ENCODE data around the gene WIF1.

WIF1 gene

GRCh38 chr12:65019696-65020234, 101.3 kb downstream of the WIF1 start:
- peak; percentile 20 to 77 for DNase-seq

DNA sequence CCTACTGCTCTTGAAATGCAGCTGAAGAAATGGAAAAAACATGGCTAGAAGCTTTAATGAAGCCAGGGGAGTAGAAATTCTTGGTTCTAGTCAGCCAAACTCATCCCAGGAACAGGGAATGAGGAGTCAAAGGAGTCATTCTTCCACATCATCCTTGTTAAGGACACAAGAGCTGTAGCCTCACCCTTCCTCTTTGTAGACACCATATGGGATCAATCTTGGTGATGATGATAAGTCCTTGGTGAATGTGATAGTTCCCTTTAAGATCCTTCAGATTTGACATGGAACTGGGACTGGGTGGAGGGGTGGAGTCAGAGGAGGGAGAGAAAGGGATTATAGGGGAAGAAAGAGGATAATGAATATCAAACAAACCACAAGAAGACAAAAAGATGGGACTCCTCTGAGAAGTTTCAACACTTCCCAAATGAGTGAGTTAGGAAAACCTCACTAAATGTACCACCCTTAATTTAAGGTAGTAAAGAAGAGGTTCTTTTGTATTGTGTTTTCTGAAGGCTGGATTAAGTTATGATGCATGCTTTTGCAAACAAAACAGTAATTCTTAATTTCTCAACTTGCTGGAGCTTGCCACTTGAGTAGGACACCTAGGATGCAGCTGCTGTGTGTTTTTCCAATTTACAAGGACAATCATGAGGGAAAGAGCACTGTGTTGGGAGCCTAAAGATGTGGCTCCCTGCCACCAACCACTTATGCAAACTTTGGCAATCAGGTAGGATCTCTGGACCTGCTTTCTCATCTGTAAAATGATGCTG, 104.0 kb downstream of the WIF1 start:
- DNase-seq, result no peak

GRCh38 chr12:65015850-65016249, 105.3 kb downstream of the WIF1 start:
- no peak for DNase-seq

DNA sequence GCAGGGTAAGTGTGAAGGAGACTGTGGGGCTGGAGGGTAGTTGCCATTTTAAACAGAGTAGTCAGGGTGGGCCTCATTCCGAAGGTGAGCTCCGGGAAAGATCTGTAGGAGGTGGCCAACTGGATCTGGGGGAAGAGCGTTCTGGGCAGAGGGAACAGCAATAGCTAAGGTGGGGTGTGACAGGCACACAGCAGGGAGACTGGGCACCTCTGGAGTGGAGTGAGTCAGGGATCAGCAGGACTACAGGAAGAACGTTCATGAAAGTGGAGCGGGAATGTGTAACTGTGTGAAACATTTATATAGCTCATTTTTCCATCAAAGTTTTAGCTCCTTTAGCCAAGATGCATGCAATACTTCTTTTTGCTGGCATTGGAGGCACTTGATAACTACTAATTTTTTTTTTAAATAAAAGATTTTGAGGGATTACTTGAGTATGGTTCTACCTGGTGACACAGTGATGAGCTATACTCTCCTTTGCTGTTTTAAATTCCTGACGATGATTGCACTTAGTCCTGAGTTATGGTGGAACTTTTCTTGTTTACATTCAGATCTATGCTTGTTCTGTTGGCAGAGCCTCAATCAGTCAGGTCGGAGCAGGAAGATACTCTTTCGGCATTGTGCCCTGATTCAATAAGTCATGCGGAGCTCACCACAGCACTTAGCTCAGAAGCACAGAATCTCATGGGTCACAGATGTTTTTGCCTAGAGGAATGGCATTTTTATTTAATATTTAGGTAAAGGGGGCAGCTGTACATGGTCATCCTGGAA, 106.4 kb downstream of the WIF1 start:
- DNase-seq, result no peak

DNA sequence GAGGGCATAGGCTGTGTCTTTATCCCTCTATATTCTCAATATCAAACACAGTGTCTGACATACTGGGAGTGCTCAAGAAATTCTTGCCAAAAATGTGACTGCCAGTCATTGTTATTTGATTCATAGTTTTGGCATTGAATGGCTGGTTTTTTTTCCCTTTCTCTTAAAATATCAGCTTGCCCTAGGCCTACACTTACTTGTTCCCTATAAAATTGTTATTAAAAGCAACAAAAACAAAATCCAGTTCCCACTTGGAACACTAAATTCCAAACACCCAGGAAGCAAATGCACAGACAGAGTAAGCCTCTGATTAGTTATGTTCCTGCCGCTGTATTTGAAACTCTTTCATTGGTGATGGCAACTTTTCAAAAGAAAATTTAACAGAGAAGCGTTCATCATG, 110.7 kb downstream of the WIF1 start:
- no peak for DNase-seq

DNA sequence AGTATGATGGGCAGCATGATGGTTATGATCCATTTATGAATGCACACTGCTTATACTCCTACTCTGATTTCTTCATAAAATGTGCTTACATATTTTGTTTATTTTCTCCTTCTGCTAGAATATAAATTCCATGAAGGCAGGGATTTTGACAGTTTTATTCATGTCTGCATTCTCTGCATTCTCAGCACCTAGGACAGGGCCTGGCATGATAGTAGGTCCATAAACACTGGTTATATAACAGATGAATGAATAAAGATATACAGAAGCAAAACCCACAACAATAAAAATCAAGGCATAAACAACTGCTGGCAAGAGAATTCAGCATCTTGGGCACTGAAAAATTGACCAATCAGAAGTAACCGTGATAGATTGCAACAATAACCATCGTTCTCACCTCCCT, 115.4 kb downstream of the WIF1 start:
- DNase-seq, result no peak

GRCh38 chr12:65004270-65004669, 116.8 kb downstream of the WIF1 start:
- no peak for DNase-seq

Measured in NCI-H524 (cell line).